GM12878 (cell line): ENCODE measurements around the gene RNF181. TPM values are rescaled to one million over a fixed set of nuclear protein-coding genes. Genes with fewer than 3 reads are reported as not detected.

Experiments used
- IKZF1 ChIP-seq: fragments of 450-650 bp; conservative IDR thresholded peaks from 2 replicates; pipeline ENCODE4 v1.6.1; 2017; ENCODE audit warnings: antibody characterized with exemption, mild to moderate bottlenecking
- POLR2AphosphoS2 ChIP-seq: IDR thresholded peaks from 2 replicates; pipeline ENCODE4 v1.6.1; 2011; ENCODE audit warnings: low read depth, mild to moderate bottlenecking, low read length, improper control_type of control experiment, moderate library complexity
- STAT1 ChIP-seq: fragments of 450-650 bp; conservative IDR thresholded peaks from 2 replicates; pipeline ENCODE4 v1.6.1; 2014; ENCODE audit warnings: antibody characterized with exemption, mild to moderate bottlenecking
- SUZ12 ChIP-seq: fragments of 200-600 bp; sonication (generic); IDR thresholded peaks from one replicate; pipeline ENCODE4 v1.6.1; 2018; ENCODE audit warnings: antibody characterized with exemption, mild to moderate bottlenecking; ENCODE audit not compliant: unreplicated experiment
- TCF7 ChIP-seq: IDR thresholded peaks from 2 replicates; pipeline ENCODE4 v1.6.1; 2014; ENCODE audit warnings: antibody characterized with exemption, borderline replicate concordance
- ZNF274 ChIP-seq: IDR thresholded peaks from one replicate; pipeline ENCODE4 v1.8.0; 2011; ENCODE audit not compliant: insufficient read length, insufficient read depth
- polyA plus RNA-seq, 11 experiments: library from polyadenylated mRNA; depleted of rRNA in 4 of 11; unstranded in 6 of 11; stranded (reverse) in 5 of 11; fragments of >200 nt; fragmentation: Nextera tagmentation in 4 of 11; fragmentation: Illumina TruSeq in 1 of 11; extraction: Ambion mirVana in 4 of 11; extraction: Trizol in 1 of 11; gene quantifications; 1 replicate in 1 of 11; 2 replicates in 10 of 11; pipeline versions ENCODE4 v1.2.1 to v1.2.3, GENCODE V29; 2011 to 2016; ENCODE audit warnings: inconsistent platforms in 2 of 11, missing spikeins in 2 of 11, low read depth in 1 of 11
- total RNA-seq, 4 experiments: library from RNA; depleted of rRNA in 3 of 4; stranded (reverse); fragments of >200 nt in 3 of 4; fragmentation: Illumina TruSeq in 1 of 4; extraction: Trizol in 1 of 4; gene quantifications; 2 replicates each; pipeline versions ENCODE4 v1.2.1 to v1.2.3, GENCODE V29; 2013 to 2021
- TF ChIP-seq, protein P1 (sequence below): fragments of 450-650 bp; IDR thresholded peaks from 2 replicates; pipeline ENCODE4 v1.6.1; 2018; ENCODE audit warnings: mild to moderate bottlenecking, low read depth, moderate library complexity; ENCODE audit not compliant: partially characterized antibody
- TF ChIP-seq, protein P2 (sequence below): IDR thresholded peaks from 2 replicates; pipeline ENCODE4 v1.6.1; 2012; ENCODE audit warnings: low read depth, low read length, improper control_type of control experiment
- TF ChIP-seq, protein P3 (sequence below): IDR thresholded peaks from 2 replicates; pipeline ENCODE4 v1.6.1; 2011; ENCODE audit warnings: low read depth, low read length, improper control_type of control experiment, borderline replicate concordance

RNF181 gene
- total and polyA plus RNA-seq, 10 of the 15 experiments (the other 5 are each of a cell fraction or from before 2014, with no cell fraction given) = 101 to 409 (median 213) TPM

DNA sequence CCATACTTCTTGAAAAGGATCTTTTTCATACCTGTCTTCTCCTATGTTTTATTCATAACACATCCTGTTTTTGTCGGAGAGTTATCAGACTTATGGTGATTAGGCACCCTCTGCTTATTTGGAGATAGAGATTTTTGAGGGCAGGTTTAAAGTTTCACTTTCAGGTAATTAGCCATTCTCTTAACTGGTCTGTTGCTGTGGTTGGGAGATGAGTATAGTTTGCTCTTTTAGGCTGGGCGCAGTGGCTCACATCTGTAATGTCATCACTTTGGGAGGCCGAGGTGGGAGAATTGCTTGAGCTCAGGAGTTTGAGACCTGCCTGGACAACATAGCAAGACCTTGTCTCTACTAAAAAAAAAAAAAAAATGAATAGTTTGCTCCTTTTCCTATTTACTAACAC lies 47.2 kb downstream of the RNF181 start (continued):
- TF ChIP-seq, protein P1, sequence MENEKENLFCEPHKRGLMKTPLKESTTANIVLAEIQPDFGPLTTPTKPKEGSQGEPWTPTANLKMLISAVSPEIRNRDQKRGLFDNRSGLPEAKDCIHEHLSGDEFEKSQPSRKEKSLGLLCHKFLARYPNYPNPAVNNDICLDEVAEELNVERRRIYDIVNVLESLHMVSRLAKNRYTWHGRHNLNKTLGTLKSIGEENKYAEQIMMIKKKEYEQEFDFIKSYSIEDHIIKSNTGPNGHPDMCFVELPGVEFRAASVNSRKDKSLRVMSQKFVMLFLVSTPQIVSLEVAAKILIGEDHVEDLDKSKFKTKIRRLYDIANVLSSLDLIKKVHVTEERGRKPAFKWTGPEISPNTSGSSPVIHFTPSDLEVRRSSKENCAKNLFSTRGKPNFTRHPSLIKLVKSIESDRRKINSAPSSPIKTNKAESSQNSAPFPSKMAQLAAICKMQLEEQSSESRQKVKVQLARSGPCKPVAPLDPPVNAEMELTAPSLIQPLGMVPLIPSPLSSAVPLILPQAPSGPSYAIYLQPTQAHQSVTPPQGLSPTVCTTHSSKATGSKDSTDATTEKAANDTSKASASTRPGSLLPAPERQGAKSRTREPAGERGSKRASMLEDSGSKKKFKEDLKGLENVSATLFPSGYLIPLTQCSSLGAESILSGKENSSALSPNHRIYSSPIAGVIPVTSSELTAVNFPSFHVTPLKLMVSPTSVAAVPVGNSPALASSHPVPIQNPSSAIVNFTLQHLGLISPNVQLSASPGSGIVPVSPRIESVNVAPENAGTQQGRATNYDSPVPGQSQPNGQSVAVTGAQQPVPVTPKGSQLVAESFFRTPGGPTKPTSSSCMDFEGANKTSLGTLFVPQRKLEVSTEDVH = no peak
- TF ChIP-seq IKZF1 (no peak), SUZ12 (no peak), POLR2AphosphoS2 (no peak), TCF7 (no peak), ZNF274 (no peak), STAT1 (no peak)
- TF ChIP-seq, protein P2, sequence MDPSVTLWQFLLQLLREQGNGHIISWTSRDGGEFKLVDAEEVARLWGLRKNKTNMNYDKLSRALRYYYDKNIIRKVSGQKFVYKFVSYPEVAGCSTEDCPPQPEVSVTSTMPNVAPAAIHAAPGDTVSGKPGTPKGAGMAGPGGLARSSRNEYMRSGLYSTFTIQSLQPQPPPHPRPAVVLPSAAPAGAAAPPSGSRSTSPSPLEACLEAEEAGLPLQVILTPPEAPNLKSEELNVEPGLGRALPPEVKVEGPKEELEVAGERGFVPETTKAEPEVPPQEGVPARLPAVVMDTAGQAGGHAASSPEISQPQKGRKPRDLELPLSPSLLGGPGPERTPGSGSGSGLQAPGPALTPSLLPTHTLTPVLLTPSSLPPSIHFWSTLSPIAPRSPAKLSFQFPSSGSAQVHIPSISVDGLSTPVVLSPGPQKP = no peak
- TF ChIP-seq, protein P3, sequence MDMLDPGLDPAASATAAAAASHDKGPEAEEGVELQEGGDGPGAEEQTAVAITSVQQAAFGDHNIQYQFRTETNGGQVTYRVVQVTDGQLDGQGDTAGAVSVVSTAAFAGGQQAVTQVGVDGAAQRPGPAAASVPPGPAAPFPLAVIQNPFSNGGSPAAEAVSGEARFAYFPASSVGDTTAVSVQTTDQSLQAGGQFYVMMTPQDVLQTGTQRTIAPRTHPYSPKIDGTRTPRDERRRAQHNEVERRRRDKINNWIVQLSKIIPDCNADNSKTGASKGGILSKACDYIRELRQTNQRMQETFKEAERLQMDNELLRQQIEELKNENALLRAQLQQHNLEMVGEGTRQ = no peak
